ENCODE measurements around the gene SUPT6H.

DNA sequence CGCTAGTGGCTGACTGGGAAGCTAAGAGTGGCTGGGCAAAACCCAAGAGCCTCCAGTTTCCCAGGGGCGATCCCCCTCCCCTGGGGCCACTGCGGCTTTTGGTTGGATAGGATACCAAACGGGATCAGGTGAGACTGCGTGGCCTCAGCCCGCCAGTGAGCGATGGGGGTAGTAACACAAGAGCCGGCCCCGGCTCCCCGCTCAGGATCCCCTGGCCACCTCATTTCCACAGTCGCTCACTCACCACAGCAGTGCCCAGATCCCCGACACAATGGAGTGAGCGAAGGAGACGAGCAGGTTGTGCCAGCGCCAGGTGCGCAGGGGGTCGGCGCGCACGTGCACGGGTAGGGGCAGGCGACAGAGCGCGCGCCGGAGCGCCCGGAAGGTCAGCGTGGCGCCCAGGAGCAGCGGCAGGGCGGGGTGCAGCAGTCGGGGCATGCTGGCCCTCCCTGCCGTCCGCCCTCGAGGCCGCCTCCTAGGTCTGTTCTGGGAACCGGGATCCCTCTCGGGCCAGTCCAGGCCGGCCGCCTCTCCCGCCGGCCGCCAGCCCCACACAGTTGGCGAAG is 63.7 kb downstream of the SUPT6H start:
- TF ChIP-seq EZH2phosphoT487 (IDR thresholded peaks at IDR 0.05; ENCODE audit: insufficient read depth, low read depth) (no peak), EZH2 (IDR thresholded peaks at IDR 0.05; ENCODE audit: insufficient read depth, poor library complexity, severe bottlenecking) (no peak)
